Stimulated activated CD4-positive, alpha-beta T cell treated with anti-CD3 and anti-CD28 coated beads, Interleukin-2, amount 100 ng/mL, for 48 hours (primary cell): ENCODE measurements around the gene CCDC90B.
"Not testable (repeated sequence)": the region's sequence is repeated elsewhere in the genome, so short reads cannot be mapped to it uniquely, and the experiment has no call there.

Experiments used
- DNase-seq, 2 donors: peaks; one replicate each; pipeline ENCODE4 v3.0.0-alpha.2; 2020

The CCDC90B gene

GRCh38 chr11:83285151-83285770 lies 906 bp downstream of the CCDC90B start:
- no peak for DNase-seq

- DNase-seq = no peak
Measured at GRCh38 chr11:83284501-83285150, 1.5 kb downstream of the CCDC90B start.

GRCh38 chr11:83282084-83282716 lies 4.0 kb downstream of the CCDC90B start:
- no peak for DNase-seq

GRCh38 chr11:83280256-83280655 lies 5.9 kb downstream of the CCDC90B start:
- no peak for DNase-seq

GRCh38 chr11:83278351-83278750 lies 7.8 kb downstream of the CCDC90B start:
- no peak for DNase-seq

- DNase-seq = no peak
Measured at GRCh38 chr11:83275888-83276641, 10.1 kb downstream of the CCDC90B start.

- DNase-seq = no peak
Measured at GRCh38 chr11:83272627-83273026, 13.5 kb downstream of the CCDC90B start.

GRCh38 chr11:83271734-83272133 lies 14.4 kb downstream of the CCDC90B start:
- DNase-seq = not testable (repeated sequence)

- DNase-seq = not testable (repeated sequence)
Measured at GRCh38 chr11:83269080-83269479, 17.1 kb downstream of the CCDC90B start.

GRCh38 chr11:83265331-83265730 lies 20.8 kb downstream of the CCDC90B start:
- DNase-seq = no peak

- DNase-seq = no peak
Measured at GRCh38 chr11:83259559-83259958, 26.6 kb downstream of the CCDC90B start.

GRCh38 chr11:83257761-83258168 lies 28.4 kb downstream of the CCDC90B start:
- DNase-seq = no peak

- DNase-seq = no peak
Measured at GRCh38 chr11:83256602-83257340, 29.4 kb downstream of the CCDC90B start.

- no peak for DNase-seq
Measured at GRCh38 chr11:83255366-83255765, 30.8 kb downstream of the CCDC90B start.

- no peak for DNase-seq
Measured at GRCh38 chr11:83252941-83253340, 33.2 kb downstream of the CCDC90B start.

- no peak for DNase-seq
Measured at GRCh38 chr11:83252266-83252665, 33.9 kb downstream of the CCDC90B start.

- DNase-seq = no peak
Measured at GRCh38 chr11:83249972-83250593, 36.1 kb downstream of the CCDC90B start.

GRCh38 chr11:83249445-83249844 lies 36.7 kb downstream of the CCDC90B start:
- no peak for DNase-seq

GRCh38 chr11:83241291-83241946 lies 44.7 kb downstream of the CCDC90B start:
- DNase-seq = peak in 1 of 2 donors; percentile 5

GRCh38 chr11:83238111-83238510 lies 48.1 kb downstream of the CCDC90B start:
- DNase-seq = no peak

GRCh38 chr11:83235825-83236224 lies 50.3 kb downstream of the CCDC90B start:
- no peak for DNase-seq

GRCh38 chr11:83223457-83223856 lies 62.7 kb downstream of the CCDC90B start:
- DNase-seq = no peak
